ENCODE measurements around the gene CCNO. TPM values are rescaled to one million over a fixed set of nuclear protein-coding genes. Genes with fewer than 3 reads are reported as not detected.

CCNO gene
- total RNA-seq, 4 donors from 2014 or later, result 1.3 to 6.2 (median 3.9) TPM

- no peak overlapping the region for H3K4me3 ChIP-seq (ENCODE audit: low read depth, poor library complexity, severe bottlenecking)
- intact Hi-C loops (cut with DNase I; ENCODE audit: low total_unique reads), result no loop called here
- 74 to 77% methylated on average over 1 of the region's 1 CpG for WGBS, 2 donors
- TF ChIP-seq POLR2A (IDR thresholded peaks at IDR 0.05) (no peak), CTCF (IDR thresholded peaks at IDR 0.05) (no peak)
- no peak for DNase-seq (ENCODE audit: low spot score in 2 of 2)
Observed at GRCh38 chr5:55250064-55250463, 16.7 kb upstream of the CCNO start.

GRCh38 chr5:55241746-55242145 is 8.3 kb upstream of the CCNO start:
- 70 to 73% methylated on average over 4 of the region's 4 CpGs for WGBS, 2 donors
- H3K4me3 ChIP-seq (ENCODE audit: low read depth, poor library complexity, severe bottlenecking), result no peak overlapping the region
- intact Hi-C loops (cut with DNase I; ENCODE audit: low total_unique reads), result no loop called here
- TF ChIP-seq CTCF (IDR thresholded peaks at IDR 0.05) (no peak), POLR2A (IDR thresholded peaks at IDR 0.05) (no peak)
- DNase-seq (ENCODE audit: low spot score in 2 of 2), result no peak

DNA sequence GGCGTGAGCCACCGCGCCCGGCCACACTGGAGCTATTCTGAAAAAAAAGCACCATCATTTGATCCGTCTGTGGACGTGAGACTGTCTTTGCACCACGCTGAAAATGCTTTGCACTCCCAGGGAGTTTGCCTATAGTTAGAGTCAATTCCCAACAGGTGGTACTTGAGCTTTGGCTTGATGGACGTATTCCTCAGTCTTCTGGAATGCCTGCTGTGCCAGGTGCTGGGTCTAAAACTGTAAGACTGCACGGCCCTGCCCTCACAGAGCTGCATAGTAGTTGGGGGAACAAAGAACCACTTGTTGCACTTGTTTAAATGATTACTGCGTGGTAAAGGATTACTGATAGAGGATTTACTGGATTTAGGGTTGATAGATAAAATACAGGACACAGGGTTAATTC is 3.4 kb upstream of the CCNO start:
- DNase-seq (ENCODE audit: low spot score in 2 of 2), result no peak
- H3K4me3 ChIP-seq (ENCODE audit: low read depth, poor library complexity, severe bottlenecking), result no peak overlapping the region
- TF ChIP-seq POLR2A (IDR thresholded peaks at IDR 0.05) (no peak), CTCF (IDR thresholded peaks at IDR 0.05) (no peak)
- intact Hi-C loops (cut with DNase I; ENCODE audit: low total_unique reads), result no loop called here
- 84 to 87% methylated on average over 10 of the region's 10 CpGs for WGBS, 2 donors

DNA sequence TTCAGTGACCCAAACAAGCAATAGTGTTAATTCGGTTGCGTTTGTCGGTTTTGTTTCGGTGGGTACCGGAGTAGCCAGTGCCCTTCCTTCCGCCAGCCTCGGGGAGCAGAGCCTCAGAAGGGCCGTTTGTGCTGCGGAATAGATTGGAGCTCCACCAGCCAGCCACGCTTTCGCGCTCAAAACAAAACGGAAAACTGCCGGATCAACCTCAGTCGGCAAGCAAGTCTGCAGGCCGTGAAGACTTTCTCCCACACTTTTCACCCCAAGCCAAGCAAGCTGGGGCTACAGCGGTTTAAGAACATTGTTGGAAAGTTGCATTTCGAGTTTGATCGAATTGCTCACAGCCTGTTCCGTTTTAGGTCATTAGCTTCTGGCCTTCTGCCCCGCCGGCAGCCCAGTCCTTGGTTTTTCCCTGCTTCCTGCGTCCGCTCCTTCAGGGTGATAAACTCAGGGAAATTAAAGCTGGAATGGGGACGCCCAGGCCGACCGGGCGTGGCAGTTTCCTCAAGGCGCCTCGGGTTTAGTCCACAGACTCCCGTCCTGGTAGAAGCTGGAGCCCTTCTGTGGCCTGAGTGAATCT is 803 bp upstream of the CCNO start:
- 3 to 4% methylated on average over 31 of the region's 31 CpGs for WGBS, 2 donors
- intact Hi-C loops (cut with DNase I; ENCODE audit: low total_unique reads), result no loop called here
- no peak for DNase-seq (ENCODE audit: low spot score in 2 of 2)

GRCh38 chr5:55232271-55232984 is 980 bp downstream of the CCNO start:
- TF ChIP-seq POLR2A (IDR thresholded peaks at IDR 0.05) (no peak), CTCF (IDR thresholded peaks at IDR 0.05) (no peak)
- DNase-seq (ENCODE audit: low spot score in 2 of 2), result no peak
- H3K4me3 ChIP-seq (ENCODE audit: low read depth, poor library complexity, severe bottlenecking), result peak overlapping the region; percentile 27
- WGBS, 2 donors, result 1 to 2% methylated on average over 40 to 45 of the region's 45 CpGs
- intact Hi-C loops (cut with DNase I; ENCODE audit: low total_unique reads), result no loop called here

More for the DNA sequence above, 803 bp upstream of the CCNO start:
- no peak for TF ChIP-seq POLR2A (IDR thresholded peaks at IDR 0.05)
- TF ChIP-seq CTCF (IDR thresholded peaks at IDR 0.05), result no peak
- peak overlapping the region; percentile 27 for H3K4me3 ChIP-seq (ENCODE audit: low read depth, poor library complexity, severe bottlenecking)
